Endothelial cell of umbilical vein (primary cell): ENCODE data around the gene LEUTX. TPM values are rescaled to one million over a fixed set of nuclear protein-coding genes. Genes with fewer than 3 reads are reported as not detected.

Experiments
- BruUV-seq: library from RNA; stranded (reverse); fragments of 400-500 nt; replicated peaks from 2 replicates; lab custom pipeline; 2021; lab: Mats Ljungman, UMichigan
- CTCF ChIA-PET: fragments of 300-600, 350-600 bp; sonication (Branson Sonifier 250); formaldehyde crosslinking; loops from one replicate; lab custom pipeline; 2021; ENCODE audit warnings: antibody characterized with exemption, inconsistent platforms; lab: Charles Lee
- POLR2A ChIA-PET: fragments of 300-600, 350-600 bp; sonication (Branson Sonifier 250); formaldehyde crosslinking; loops from one replicate; lab custom pipeline; 2021; ENCODE audit warnings: antibody characterized with exemption, inconsistent platforms; lab: Charles Lee
- DNase-seq: peaks from one replicate; pipeline ENCODE4 v3.0.0-alpha.2; 2011; ENCODE audit warnings: low read depth, low spot score
- FAIRE-seq: peaks from 2 replicates; lab custom pipeline; 2011; peaks lifted over from hg19 to GRCh38; lab: Jason Lieb, UNC
- H2AFZ ChIP-seq: 2 replicates; pipeline ENCODE4 v1.6.0; 2012; ENCODE audit warnings: low read depth, low read length, control low read depth, inconsistent platforms
- H3K27ac ChIP-seq: 2 replicates; pipeline ENCODE4 v1.5.1; 2011; ENCODE audit warnings: low read depth, mild to moderate bottlenecking, control low read depth, low read length, moderate library complexity; ENCODE audit not compliant: insufficient read depth
- H3K27me3 ChIP-seq, 2 experiments: 2 replicates each; pipeline versions ENCODE4 v1.6.0 to v1.6.1; 2011; ENCODE audit warnings: low read length in 2 of 2, mixed read lengths in 1 of 2; ENCODE audit not compliant: control insufficient read depth in 2 of 2, insufficient read depth in 2 of 2
- H3K36me3 ChIP-seq, 2 experiments: 2 replicates in 1 of 2; 3 replicates in 1 of 2; pipeline ENCODE4 v1.5.1; 2011; ENCODE audit warnings: low read length in 2 of 2, mild to moderate bottlenecking in 1 of 2, moderate library complexity in 1 of 2; ENCODE audit not compliant: control insufficient read depth in 2 of 2, insufficient read depth in 2 of 2; ENCODE audit errors: extremely low read depth in 1 of 2
- H3K4me1 ChIP-seq: 3 replicates; pipeline ENCODE4 v1.5.1; 2011; ENCODE audit warnings: mild to moderate bottlenecking, low read length; ENCODE audit not compliant: control insufficient read depth, insufficient read depth; ENCODE audit errors: extremely low read depth
- H3K4me2 ChIP-seq: 2 replicates; pipeline ENCODE4 v1.6.1; 2011; ENCODE audit warnings: low read length, control low read depth, mixed read lengths; ENCODE audit not compliant: insufficient read depth
- H3K4me3 ChIP-seq, 3 experiments: fragments of 200-600 bp in 1 of 3; sonication (generic), shearing (Covaris generic) in 1 of 3; replicated peaks in 1 of 3; 2 replicates each; pipeline ENCODE4 v1.5.1; 2011 to 2016; ENCODE audit warnings: control low read depth in 3 of 3, low read length in 3 of 3, mild to moderate bottlenecking in 2 of 3, inconsistent platforms in 1 of 3, low read depth in 1 of 3, moderate library complexity in 1 of 3; ENCODE audit not compliant: insufficient read depth in 1 of 3
- H3K79me2 ChIP-seq: 2 replicates; pipeline ENCODE4 v1.6.0; 2012; ENCODE audit warnings: low read length, inconsistent platforms; ENCODE audit not compliant: control insufficient read depth, insufficient read depth
- H3K9ac ChIP-seq: replicated peaks from 2 replicates; pipeline ENCODE3; 2011; ENCODE audit warnings: low read length, control low read depth; ENCODE audit not compliant: insufficient read depth; ENCODE audit errors: extremely low read depth
- H3K9me1 ChIP-seq: replicated peaks from 3 replicates; pipeline ENCODE4 v1.6.0; 2011; ENCODE audit warnings: mild to moderate bottlenecking, low read length; ENCODE audit not compliant: control insufficient read depth, insufficient read depth; ENCODE audit errors: extremely low read depth
- H3K9me3 ChIP-seq: replicated peaks from 2 replicates; pipeline ENCODE4 v1.5.1; 2012; ENCODE audit warnings: low read length, inconsistent platforms; ENCODE audit not compliant: control insufficient read depth, insufficient read depth
- H4K20me1 ChIP-seq: replicated peaks from 2 replicates; pipeline ENCODE3; 2011; ENCODE audit warnings: mild to moderate bottlenecking, low read length; ENCODE audit not compliant: control insufficient read depth, insufficient read depth; ENCODE audit errors: extremely low read depth
- FOS ChIP-seq: IDR thresholded peaks from 2 replicates; pipeline ENCODE4 v1.6.1; 2011; ENCODE audit warnings: mild to moderate bottlenecking, low read length, moderate library complexity, borderline replicate concordance; ENCODE audit not compliant: insufficient read depth
- GATA2 ChIP-seq: IDR thresholded peaks from 2 replicates; pipeline ENCODE4 v1.7.0; 2011; ENCODE audit warnings: low read depth, mild to moderate bottlenecking, moderate library complexity, mixed read lengths, low read length; ENCODE audit not compliant: insufficient read length, insufficient read depth
- JUN ChIP-seq: IDR thresholded peaks from 2 replicates; pipeline ENCODE4 v1.6.1; 2011; ENCODE audit warnings: borderline replicate concordance, low read depth; ENCODE audit not compliant: insufficient read length, insufficient read depth
- POLR2A ChIP-seq: IDR thresholded peaks from 2 replicates; pipeline ENCODE4 v1.6.1; 2012; ENCODE audit warnings: low read depth, mild to moderate bottlenecking, control low read depth, low read length
- POLR2AphosphoS5 ChIP-seq: IDR thresholded peaks from 2 replicates; pipeline ENCODE4 v1.6.1; 2012; ENCODE audit warnings: low read depth, mild to moderate bottlenecking, control low read depth, low read length, moderate library complexity; ENCODE audit not compliant: insufficient read depth
- dilution Hi-C: fragments of 300-500 bp; cut with MboI; formaldehyde crosslinking; loops from one replicate; pipeline ENCODE4 v1.15.0; 2019; ENCODE audit warnings: low sequenced_read_pairs; ENCODE audit not compliant: extremely low pct_ligation_motif_present
- intact Hi-C: fragments of 100-400 bp; cut with micrococcal nuclease; formaldehyde crosslinking; loops from one replicate; pipeline ENCODE4 v1.10.0; 2022
- polyA plus RNA-seq, 4 experiments: library from polyadenylated mRNA; depleted of rRNA in 3 of 4; stranded (reverse) in 3 of 4; unstranded in 1 of 4; fragments of >200 nt; gene quantifications; 2 replicates each; pipeline versions ENCODE4 v1.2.1 to v1.2.3, GENCODE V29; 2011 to 2012; ENCODE audit warnings: missing spikeins in 1 of 4
- total RNA-seq: library from RNA; stranded (reverse); gene quantifications from 2 replicates; pipeline ENCODE4 v1.2.3, GENCODE V29; 2021
- TF ChIP-seq, protein P1 (sequence below): IDR thresholded peaks from 2 replicates; pipeline ENCODE4 v1.6.1; 2011; ENCODE audit not compliant: insufficient read depth, insufficient read length
- TF ChIP-seq, protein P2 (sequence below), 2 donors: IDR thresholded peaks; 1 replicate in 1 of 2; 2 replicates in 1 of 2; pipeline ENCODE4 v1.5.1; 2011; ENCODE audit warnings: low read length in 2 of 2, mild to moderate bottlenecking in 2 of 2, moderate library complexity in 2 of 2, control low read depth in 1 of 2, inconsistent platforms in 1 of 2, low read depth in 1 of 2; ENCODE audit not compliant: insufficient read depth in 1 of 2; ENCODE audit errors: extremely low read depth in 1 of 2

LEUTX gene
- total and polyA plus RNA-seq, 2 donors (not counting 3 experiments of a cell fraction or from before 2014, with no cell fraction given) = not detected

DNA sequence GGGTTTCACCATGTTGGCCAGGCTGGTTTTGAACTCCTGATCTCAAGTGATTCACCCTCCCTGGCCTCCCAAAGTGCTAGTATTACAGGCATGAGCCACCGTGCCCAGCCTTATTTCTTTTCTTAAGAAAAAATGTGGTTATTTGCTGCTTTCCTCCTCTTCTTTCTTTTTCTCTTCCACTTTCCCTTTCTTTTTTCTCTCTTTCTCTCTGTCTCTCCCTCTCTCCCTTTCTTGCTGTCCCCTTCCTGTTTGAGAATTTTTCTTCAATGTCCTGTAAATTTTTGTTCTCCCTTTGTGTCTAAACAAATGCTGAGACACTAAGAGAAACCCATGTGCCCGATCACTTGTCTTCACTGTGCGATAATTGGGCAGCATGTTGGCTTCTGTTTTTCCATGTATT is 2.2 kb downstream of the LEUTX start:
- Histone ChIP-seq H2AFZ (no peak overlapping the region), H3K27me3 (peaks cover 3 to 5% of the 10 kb centered on the region in 2 experiments), H3K9me3 (no peaks in the 10 kb centered on the region), H3K4me3 (no peak overlapping the region), H3K36me3 (no peaks in the 10 kb centered on the region), H3K79me2 (no peaks in the 10 kb centered on the region), H3K4me2 (no peak overlapping the region), H3K9me1 (no peaks in the 10 kb centered on the region), H3K27ac (no peak overlapping the region), H3K4me1 (no peaks in the 10 kb centered on the region), H3K9ac (no peak overlapping the region), H4K20me1 (no peaks in the 10 kb centered on the region)
- no TSS peak for BruUV-seq
- FAIRE-seq (no peak), DNase-seq (no peak)
- POLR2A ChIA-PET = no interaction called here
- dilution Hi-C loops = no loop called here
- TF ChIP-seq POLR2AphosphoS5 = no peak
- TF ChIP-seq GATA2 = no peak
- no peak for TF ChIP-seq JUN
- TF ChIP-seq, protein P1, sequence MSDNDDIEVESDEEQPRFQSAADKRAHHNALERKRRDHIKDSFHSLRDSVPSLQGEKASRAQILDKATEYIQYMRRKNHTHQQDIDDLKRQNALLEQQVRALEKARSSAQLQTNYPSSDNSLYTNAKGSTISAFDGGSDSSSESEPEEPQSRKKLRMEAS = no peak
- no peak for TF ChIP-seq FOS
- TF ChIP-seq, protein P2, sequence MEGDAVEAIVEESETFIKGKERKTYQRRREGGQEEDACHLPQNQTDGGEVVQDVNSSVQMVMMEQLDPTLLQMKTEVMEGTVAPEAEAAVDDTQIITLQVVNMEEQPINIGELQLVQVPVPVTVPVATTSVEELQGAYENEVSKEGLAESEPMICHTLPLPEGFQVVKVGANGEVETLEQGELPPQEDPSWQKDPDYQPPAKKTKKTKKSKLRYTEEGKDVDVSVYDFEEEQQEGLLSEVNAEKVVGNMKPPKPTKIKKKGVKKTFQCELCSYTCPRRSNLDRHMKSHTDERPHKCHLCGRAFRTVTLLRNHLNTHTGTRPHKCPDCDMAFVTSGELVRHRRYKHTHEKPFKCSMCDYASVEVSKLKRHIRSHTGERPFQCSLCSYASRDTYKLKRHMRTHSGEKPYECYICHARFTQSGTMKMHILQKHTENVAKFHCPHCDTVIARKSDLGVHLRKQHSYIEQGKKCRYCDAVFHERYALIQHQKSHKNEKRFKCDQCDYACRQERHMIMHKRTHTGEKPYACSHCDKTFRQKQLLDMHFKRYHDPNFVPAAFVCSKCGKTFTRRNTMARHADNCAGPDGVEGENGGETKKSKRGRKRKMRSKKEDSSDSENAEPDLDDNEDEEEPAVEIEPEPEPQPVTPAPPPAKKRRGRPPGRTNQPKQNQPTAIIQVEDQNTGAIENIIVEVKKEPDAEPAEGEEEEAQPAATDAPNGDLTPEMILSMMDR (IDR thresholded peaks at IDR 0.05; ENCODE audit: extremely low read depth in 1 of 2, insufficient read depth in 1 of 2, low read depth in 1 of 2, low read length in 2 of 2) = no peak
- no peak for TF ChIP-seq POLR2A
- CTCF ChIA-PET = interaction anchor here (1.8 kb wide), 1 partner anchor 12 kb away, joined by 12 read pairs; no protein-coding TSS in a partner anchor
- intact Hi-C loops = no loop called here
